ENCODE measurements around the gene MICAL1.
A peak's percentile ranks its signal among the peaks of the same experiment; 100 is the strongest.

Gene MICAL1

GRCh38 chr6:109436041-109436440 is 19.5 kb downstream of the MICAL1 start:
- no peak for DNase-seq (ENCODE audit: low read depth, low spot score)

GRCh38 chr6:109434456-109434855 is 21.1 kb downstream of the MICAL1 start:
- no peak for DNase-seq (ENCODE audit: low read depth, low spot score)

GRCh38 chr6:109429496-109429895 is 26.1 kb downstream of the MICAL1 start:
- DNase-seq (ENCODE audit: low read depth, low spot score), result no peak

GRCh38 chr6:109428889-109429477 is 26.6 kb downstream of the MICAL1 start:
- DNase-seq (ENCODE audit: low read depth, low spot score), result no peak

GRCh38 chr6:109424946-109425345 is 30.6 kb downstream of the MICAL1 start:
- no peak for DNase-seq (ENCODE audit: low read depth, low spot score)

- no peak for DNase-seq (ENCODE audit: low read depth, low spot score)
Observed at GRCh38 chr6:109421184-109421583, 34.4 kb downstream of the MICAL1 start.

GRCh38 chr6:109420751-109421150 is 34.8 kb downstream of the MICAL1 start:
- DNase-seq (ENCODE audit: low read depth, low spot score), result peak; percentile 23

- no peak for DNase-seq (ENCODE audit: low read depth, low spot score)
Observed at GRCh38 chr6:109417646-109418045, 37.9 kb downstream of the MICAL1 start.

GRCh38 chr6:109411034-109411433 is 44.5 kb downstream of the MICAL1 start:
- DNase-seq (ENCODE audit: low read depth, low spot score), result no peak

- no peak for DNase-seq (ENCODE audit: low read depth, low spot score)
Observed at GRCh38 chr6:109406196-109406595, 49.4 kb downstream of the MICAL1 start.

GRCh38 chr6:109397020-109397419 is 58.6 kb downstream of the MICAL1 start:
- DNase-seq (ENCODE audit: low read depth, low spot score), result no peak

- DNase-seq (ENCODE audit: low read depth, low spot score), result no peak
Observed at GRCh38 chr6:109396046-109396718, 59.4 kb downstream of the MICAL1 start.
